Cardiac fibroblast (primary cell): ENCODE results near the gene LBHD2.

Source experiments
- DNase-seq, 2 donors: peaks; one replicate each; pipeline versions ENCODE4 v3.0.0 to v3.0.0-alpha.2; 2010; ENCODE audit warnings: low read depth in 2 of 2
- H3K4me3 ChIP-seq, 2 donors: replicated peaks in 1 of 2; 1 replicate in 1 of 2; 2 replicates in 1 of 2; pipeline ENCODE4 v1.5.1; 2011; ENCODE audit warnings: low read depth in 2 of 2, low read length in 2 of 2, mild to moderate bottlenecking in 2 of 2, moderate library complexity in 1 of 2
- TF ChIP-seq, protein P1 (sequence below): IDR thresholded peaks from one replicate; pipeline ENCODE4 v1.5.1; 2011; ENCODE audit warnings: low read depth, mild to moderate bottlenecking, low read length, inconsistent platforms

LBHD2 gene

DNA sequence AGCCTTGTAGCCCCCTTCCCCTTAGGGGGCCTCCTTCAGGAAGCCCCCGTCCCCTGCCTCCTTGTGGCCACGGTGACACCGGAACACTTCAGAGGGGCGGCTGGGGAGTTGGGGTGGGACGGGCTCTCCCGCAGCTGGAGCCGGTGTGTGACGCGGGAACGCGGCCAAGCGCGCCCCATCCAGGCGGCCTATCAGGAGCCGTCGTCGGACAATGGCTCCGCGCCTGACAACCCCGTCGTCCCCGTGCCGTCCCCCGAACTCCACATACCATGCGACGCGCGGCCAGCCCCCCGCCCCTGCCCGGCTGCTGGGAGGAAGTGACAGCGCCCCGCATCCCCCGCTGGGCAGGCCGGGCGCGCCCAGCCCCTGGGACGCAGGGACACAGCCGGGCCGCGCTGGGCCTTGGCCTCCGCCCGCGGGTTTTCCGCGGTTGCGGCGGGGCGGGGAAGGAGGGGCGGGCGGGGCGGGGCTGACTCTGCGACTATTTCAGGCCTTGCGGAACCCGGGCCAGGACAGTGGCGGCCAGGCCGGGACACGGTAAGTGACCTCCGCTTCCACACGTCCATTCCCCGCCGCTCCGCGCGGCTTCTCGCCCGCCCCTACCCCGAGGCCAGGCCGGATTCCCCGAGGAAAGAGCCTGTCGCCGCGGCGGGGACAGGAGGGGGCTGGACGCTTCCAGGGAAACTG is 39.1 kb downstream of the LBHD2 start, which contains the start of gene TNFAIP2:
Gene TNFAIP2 (plus strand): TSS at position 515 of the 687 bp plus-strand sequence. CDS start 2,997 bp downstream, outside the sequence.
- TF ChIP-seq, protein P1, sequence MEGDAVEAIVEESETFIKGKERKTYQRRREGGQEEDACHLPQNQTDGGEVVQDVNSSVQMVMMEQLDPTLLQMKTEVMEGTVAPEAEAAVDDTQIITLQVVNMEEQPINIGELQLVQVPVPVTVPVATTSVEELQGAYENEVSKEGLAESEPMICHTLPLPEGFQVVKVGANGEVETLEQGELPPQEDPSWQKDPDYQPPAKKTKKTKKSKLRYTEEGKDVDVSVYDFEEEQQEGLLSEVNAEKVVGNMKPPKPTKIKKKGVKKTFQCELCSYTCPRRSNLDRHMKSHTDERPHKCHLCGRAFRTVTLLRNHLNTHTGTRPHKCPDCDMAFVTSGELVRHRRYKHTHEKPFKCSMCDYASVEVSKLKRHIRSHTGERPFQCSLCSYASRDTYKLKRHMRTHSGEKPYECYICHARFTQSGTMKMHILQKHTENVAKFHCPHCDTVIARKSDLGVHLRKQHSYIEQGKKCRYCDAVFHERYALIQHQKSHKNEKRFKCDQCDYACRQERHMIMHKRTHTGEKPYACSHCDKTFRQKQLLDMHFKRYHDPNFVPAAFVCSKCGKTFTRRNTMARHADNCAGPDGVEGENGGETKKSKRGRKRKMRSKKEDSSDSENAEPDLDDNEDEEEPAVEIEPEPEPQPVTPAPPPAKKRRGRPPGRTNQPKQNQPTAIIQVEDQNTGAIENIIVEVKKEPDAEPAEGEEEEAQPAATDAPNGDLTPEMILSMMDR: no peak
- H3K4me3 ChIP-seq: peak within 1 kb of the TSS; percentile 48 to 67
- DNase-seq: peak; percentile 38 to 45

DNA sequence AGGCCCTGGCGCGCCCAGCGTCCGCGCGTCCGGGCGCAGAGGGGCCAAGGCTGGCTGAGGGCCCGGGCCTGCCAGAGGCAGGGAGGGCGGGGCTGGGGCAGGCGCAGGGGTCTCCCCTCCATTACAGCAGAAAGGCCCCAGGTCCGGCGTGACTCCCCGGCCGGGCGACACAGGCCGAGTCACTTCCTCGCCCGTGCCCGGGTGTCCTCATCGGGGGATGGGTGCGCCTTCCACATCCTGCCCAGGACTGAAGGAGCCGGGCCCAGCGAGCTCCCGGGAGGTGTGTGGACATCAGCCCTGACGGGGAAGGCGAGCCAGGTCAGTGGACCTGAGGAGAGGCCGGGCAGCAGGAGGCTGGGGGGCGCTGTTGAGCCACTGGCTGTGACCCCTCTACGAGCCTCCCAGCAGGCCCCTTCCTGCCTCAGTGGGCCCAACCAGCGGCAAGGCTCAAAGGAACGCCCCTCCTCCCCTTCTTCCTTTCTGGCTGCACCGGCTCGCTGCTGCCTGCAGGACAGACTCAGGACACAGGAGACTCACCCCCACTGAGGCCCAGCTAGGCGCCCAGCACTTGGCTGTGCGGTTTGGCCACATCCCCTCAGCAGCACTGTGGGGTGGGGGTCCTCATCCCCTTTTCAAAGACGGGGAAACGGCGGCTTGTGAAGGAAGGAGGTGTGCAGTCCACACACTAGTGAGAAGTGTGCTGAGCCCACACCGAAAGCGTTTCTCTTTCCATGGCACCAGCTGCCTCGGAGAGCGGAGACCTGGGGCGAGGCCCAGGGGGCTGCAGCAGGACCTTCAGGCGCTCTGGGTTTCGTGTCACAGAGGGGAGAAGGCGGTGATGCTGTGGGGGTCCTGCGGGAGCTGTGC is 39.9 kb downstream of the LBHD2 start:
- DNase-seq: peak; percentile 45 to 58
- peak overlapping the region; percentile 48 to 67 for H3K4me3 ChIP-seq

DNA sequence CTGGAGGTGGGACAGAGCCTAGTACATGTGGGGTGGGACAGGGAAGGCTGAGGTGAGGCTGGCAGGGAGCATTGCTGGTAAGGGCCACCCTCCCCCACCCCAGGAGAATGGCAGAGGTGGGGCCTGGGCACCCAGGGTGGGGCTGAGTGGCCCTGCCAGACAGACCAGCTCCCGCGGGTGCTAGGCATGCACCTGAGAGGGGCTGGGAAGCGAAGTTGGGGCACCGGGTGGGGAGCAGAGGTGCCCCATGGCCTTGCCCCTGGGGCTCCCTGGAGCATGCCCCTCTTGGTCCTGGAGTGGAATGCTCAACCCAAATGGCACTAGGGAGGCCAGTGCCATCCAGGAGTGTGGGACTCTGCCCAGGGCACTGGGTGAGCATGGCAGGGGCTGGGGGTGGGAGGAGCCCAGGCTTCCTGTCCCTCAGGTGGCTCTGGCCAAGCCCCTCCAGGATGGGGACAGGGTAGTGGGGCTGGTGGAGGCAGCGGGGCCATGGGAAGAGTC is 40.5 kb downstream of the LBHD2 start:
- peak overlapping the region; percentile 48 to 67 for H3K4me3 ChIP-seq
- TF ChIP-seq, protein P1: no peak
- no peak for DNase-seq

More for the DNA sequence above, 39.9 kb downstream of the LBHD2 start:
- TF ChIP-seq, protein P1: peak; percentile 53

DNA sequence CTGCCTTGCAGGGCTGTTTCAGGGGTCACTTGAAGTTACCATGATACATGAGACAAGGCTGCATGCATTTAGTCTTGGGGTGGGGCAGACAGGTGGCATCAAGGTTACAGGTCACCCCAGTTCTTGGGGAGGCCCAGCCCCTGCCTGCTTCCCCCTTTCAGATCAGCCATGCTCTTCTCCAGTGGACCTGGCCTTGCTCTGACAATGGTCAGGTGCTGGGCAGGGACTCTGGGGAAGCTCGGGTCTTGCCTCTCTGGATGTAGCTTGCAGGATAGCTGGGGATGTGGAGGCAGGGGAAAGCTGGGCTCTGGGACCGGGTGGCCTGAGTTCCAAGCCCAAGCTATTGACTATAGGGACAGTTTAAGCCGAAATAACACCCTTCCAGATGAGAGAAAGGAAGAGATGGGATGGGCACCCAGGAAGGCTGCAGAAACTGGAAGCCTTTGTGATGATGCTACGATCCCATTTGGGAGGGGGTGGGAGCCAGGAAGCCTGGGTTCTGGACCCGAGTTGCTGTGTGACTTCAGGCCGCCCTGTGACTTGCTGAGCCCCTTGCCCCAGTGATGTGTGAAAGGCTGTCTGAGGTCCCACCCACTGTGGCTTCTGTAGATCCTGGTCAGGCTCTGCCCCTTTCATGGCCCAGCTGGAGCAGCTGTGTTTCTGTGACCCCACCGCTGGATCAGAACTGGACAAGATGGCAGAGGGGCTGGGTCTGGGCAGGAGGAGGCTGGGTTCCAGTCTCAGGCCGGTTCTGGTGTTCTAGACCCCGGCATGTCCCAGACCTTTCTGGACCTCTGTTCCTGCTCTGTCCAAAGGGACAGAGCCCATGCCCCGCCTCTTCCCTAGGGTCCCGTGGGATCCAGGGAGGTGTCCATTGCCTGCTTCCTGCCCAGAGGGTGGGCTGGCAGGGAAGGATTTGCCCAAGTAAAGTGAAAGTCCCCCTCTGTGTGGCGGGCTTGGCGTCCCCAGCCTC is 41.4 kb downstream of the LBHD2 start:
- H3K4me3 ChIP-seq: peak overlapping the region in 1 of 2 donors; percentile 67
- TF ChIP-seq, protein P1: no peak
- DNase-seq: no peak

DNA sequence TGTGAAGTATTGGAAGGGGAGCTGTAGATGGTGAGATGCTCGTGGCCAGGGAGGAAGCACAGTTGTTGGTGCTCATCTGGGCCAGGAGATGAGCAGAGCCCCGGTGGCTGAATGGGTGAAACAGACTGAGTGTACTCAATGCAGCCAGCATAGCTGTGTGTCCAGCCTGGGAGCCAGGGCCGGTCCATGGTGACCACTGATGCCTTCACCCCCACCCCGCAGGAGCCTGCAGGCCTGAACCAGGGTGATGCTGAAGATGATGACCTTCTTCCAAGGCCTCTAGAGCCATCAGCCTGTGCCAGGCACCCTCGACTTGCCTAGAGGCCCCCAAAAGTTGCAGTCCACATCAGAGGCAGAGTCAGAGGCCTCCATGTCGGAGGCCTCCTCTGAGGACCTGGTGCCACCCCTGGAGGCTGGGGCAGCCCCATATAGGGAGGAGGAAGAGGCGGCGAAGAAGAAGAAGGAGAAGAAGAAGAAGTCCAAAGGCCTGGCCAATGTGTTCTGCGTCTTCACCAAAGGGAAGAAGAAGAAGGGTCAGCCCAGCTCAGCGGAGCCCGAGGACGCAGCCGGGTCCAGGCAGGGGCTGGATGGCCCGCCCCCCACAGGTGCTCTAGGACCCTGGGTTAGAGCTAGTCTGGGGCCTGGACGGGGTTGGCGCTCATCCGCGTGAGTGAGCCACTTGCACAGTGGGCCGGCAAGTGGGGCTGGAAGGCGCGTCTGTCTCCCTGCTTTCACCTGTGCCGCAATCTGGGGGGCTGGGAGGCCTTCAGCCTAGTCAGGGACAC is 42.3 kb downstream of the LBHD2 start:
- peak overlapping the region in 1 of 2 donors; percentile 8 for H3K4me3 ChIP-seq
- TF ChIP-seq, protein P1: no peak
- DNase-seq: no peak
